PC-3 (cell line): ENCODE data around the gene KCNN1. TPM values are rescaled to one million over a fixed set of nuclear protein-coding genes. Genes with fewer than 3 reads are reported as not detected.

Experiments used
- ATAC-seq: fragments of 200-7000 bp; cut with Tn5 transposase; 2 replicates; pipeline ENCODE4 v1.9.1; 2020; ENCODE audit warnings: mild to moderate bottlenecking, moderate library complexity
- BruUV-seq: library from RNA; stranded (reverse); fragments of 400-500 nt; replicated peaks from 2 replicates; lab custom pipeline; 2021; lab: Mats Ljungman, UMichigan
- CTCF ChIA-PET: fragments of 300-600 bp; sonication (Branson Sonifier 250); formaldehyde crosslinking; loops from one replicate; lab custom pipeline; 2022; ENCODE audit warnings: antibody characterized with exemption; lab: Charles Lee
- POLR2A ChIA-PET: fragments of 300-600 bp; sonication (Branson Sonifier 250); formaldehyde crosslinking; loops from one replicate; lab custom pipeline; 2022; ENCODE audit warnings: antibody characterized with exemption; ENCODE audit not compliant: unreplicated experiment; lab: Charles Lee
- DNase-seq: peaks from one replicate; pipeline ENCODE4 v3.0.0-alpha.2; 2015
- H2AFZ ChIP-seq: fragments of 300-600 bp; sonication (generic); 2 replicates; pipeline ENCODE4 v1.6.0; 2016; ENCODE audit warnings: antibody characterized with exemption, low read length
- H3F3A ChIP-seq: fragments of 300-600 bp; sonication (generic); one replicate; pipeline ENCODE4 v1.6.0; 2017; ENCODE audit warnings: antibody characterized with exemption, low read length, control low read depth, mild to moderate bottlenecking; ENCODE audit not compliant: unreplicated experiment
- H3K27ac ChIP-seq: fragments of 300-600 bp; sonication (generic); 2 replicates; pipeline ENCODE4 v1.5.1; 2016; ENCODE audit warnings: mild to moderate bottlenecking, low read length
- H3K27me3 ChIP-seq: fragments of 300-600 bp; sonication (generic); 2 replicates; pipeline ENCODE4 v1.6.1; 2016; ENCODE audit warnings: low read length, mixed read lengths
- H3K36me3 ChIP-seq: fragments of 300-600 bp; sonication (generic); 2 replicates; pipeline ENCODE4 v1.6.1; 2016; ENCODE audit warnings: low read depth, mixed run types, low read length, mixed read lengths
- H3K4me1 ChIP-seq: fragments of 300-600 bp; sonication (generic); 2 replicates; pipeline ENCODE4 v1.5.1; 2016; ENCODE audit warnings: low read length; ENCODE audit not compliant: insufficient read depth
- H3K4me2 ChIP-seq: fragments of 300-600 bp; sonication (generic); 2 replicates; pipeline ENCODE4 v1.6.0; 2016; ENCODE audit warnings: low read length
- H3K4me3 ChIP-seq: fragments of 300-600 bp; sonication (generic); 2 replicates; pipeline ENCODE4 v1.5.1; 2016; ENCODE audit warnings: mild to moderate bottlenecking, low read length, mixed read lengths
- H3K79me2 ChIP-seq: fragments of 300-600 bp; sonication (generic); 2 replicates; pipeline ENCODE4 v1.6.1; 2017; ENCODE audit warnings: low read length, mixed read lengths
- H3K9ac ChIP-seq: fragments of 300-600 bp; sonication (generic); 2 replicates; pipeline ENCODE4 v1.6.0; 2016; ENCODE audit warnings: mild to moderate bottlenecking, low read length
- H3K9me2 ChIP-seq: fragments of 300-600 bp; sonication (generic); replicated peaks from 2 replicates; pipeline ENCODE4 v1.6.1; 2016; ENCODE audit warnings: mixed run types, low read length, mixed read lengths
- H3K9me3 ChIP-seq: fragments of 300-600 bp; sonication (generic); 2 replicates; pipeline ENCODE4 v1.6.1; 2016; ENCODE audit warnings: low read length, mixed read lengths
- H4K20me1 ChIP-seq: fragments of 300-600 bp; sonication (generic); 2 replicates; pipeline ENCODE4 v1.6.1; 2016; ENCODE audit warnings: low read length, mixed read lengths
- CTCF ChIP-seq: fragments of 300-600 bp; sonication (generic); conservative IDR thresholded peaks from 2 replicates; pipeline ENCODE4 v1.5.1; 2017; ENCODE audit warnings: antibody characterized with exemption, low read depth, mild to moderate bottlenecking, low read length
- EZH2 ChIP-seq: fragments of 300-600 bp; sonication (generic); IDR thresholded peaks from one replicate; pipeline ENCODE4 v1.6.1; 2017; ENCODE audit warnings: antibody characterized with exemption, mild to moderate bottlenecking, low read length; ENCODE audit not compliant: unreplicated experiment
- EZH2phosphoT487 ChIP-seq: fragments of 300-600 bp; sonication (generic); IDR thresholded peaks from 2 replicates; pipeline ENCODE4 v1.6.1; 2018; ENCODE audit warnings: mild to moderate bottlenecking, antibody characterized with exemption, low read length, borderline replicate concordance
- intact Hi-C: fragments of 100-400 bp; cut with micrococcal nuclease; formaldehyde crosslinking; loops from 2 replicates; pipeline ENCODE4 v1.9.0; 2023
- total RNA-seq: library from RNA; depleted of rRNA; stranded (reverse); fragments of >200 nt; gene quantifications from 2 replicates; pipeline ENCODE4 v1.2.3, GENCODE V29; 2014

KCNN1 gene
- total RNA-seq, 1 experiment from 2014 or later, result not detected

DNA sequence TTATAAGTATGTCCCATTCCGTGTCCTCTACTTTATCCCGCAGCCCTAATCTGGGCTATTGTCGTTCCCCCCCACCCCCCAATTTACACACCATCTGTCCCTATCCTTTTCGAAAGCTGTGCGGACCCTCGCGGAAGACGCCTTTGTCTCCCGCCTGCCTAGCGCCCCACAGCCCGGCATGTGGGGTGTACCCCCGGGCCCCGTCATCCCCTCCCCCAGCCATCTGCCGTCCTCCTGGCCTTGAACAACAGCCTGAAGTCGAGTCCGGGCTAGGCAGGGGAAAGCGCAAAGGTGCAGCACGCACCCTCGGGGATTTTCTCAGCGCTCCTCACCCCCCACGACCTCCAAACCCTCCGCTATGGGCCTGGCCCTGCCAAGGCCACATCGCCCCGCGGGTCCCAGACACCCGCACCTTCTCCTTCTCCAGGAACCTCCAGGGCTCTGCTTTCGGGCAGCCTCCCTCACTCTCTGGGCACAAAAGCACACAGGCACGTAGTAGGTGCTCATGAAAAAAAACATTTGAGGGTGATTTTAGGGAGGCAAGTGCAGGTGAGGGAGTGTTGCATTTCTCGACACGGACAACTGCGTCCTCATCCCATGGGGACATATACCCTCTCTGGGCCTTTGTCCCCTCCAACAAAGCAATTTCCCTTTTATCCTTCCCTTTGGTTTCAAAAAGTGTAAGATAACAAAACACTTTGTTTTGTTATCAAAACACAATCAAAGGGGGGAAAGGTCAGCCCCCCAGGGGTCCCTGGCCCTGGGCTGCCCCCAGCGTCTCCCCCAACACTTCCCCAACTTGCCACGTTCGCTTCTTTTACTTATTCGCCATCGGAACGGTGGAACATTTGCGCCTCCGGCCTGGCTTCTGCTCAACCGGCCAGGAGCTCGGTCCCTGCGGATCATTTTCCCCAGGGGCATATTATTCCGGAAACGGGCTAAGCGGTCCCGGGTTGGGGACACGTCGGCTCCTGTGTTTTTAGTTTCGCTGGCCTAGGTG, 17.7 kb upstream of the KCNN1 start:
- no peaks in the 10 kb centered on the region for H3K9me2 ChIP-seq
- intact Hi-C loops, result loop anchor here (5.0 kb wide), 1 partner anchor 108 kb away; no protein-coding TSS in a partner anchor
- CTCF ChIA-PET, result interaction anchor here (1.3 kb wide), 1 partner anchor 11 kb away, joined by 6 read pairs; no protein-coding TSS in a partner anchor
- H3F3A ChIP-seq, result no peaks in the 10 kb centered on the region
- H4K20me1 ChIP-seq, result no peaks in the 10 kb centered on the region
- peaks cover 50% of the 10 kb centered on the region for H3K27me3 ChIP-seq
- POLR2A ChIA-PET, result interaction anchor here (0.5 to 0.6 kb wide), 2 partner anchors 16 to 77 kb away, joined by 3 to 6 read pairs; no protein-coding TSS in a partner anchor
- DNase-seq (no peak), ATAC-seq (no peak)
- no peaks in the 10 kb centered on the region for H3K79me2 ChIP-seq
- peak overlapping the region; percentile 66; the same call in 1 of the 2 replicates for H3K4me3 ChIP-seq
- no TSS peak for BruUV-seq
- TF ChIP-seq EZH2, result no peak
- H2AFZ ChIP-seq, result 0 out of 2 replicates have a peak overlapping the region, but pooled peaks have one; percentile 77
- H3K27ac ChIP-seq, result no peak overlapping the region
- H3K9ac ChIP-seq, result no peak overlapping the region
- peak overlapping the region; percentile 88 for H3K4me2 ChIP-seq
- H3K4me1 ChIP-seq, result peaks cover 31% of the 10 kb centered on the region
- no peaks in the 10 kb centered on the region for H3K36me3 ChIP-seq
- no peaks in the 10 kb centered on the region for H3K9me3 ChIP-seq

DNA sequence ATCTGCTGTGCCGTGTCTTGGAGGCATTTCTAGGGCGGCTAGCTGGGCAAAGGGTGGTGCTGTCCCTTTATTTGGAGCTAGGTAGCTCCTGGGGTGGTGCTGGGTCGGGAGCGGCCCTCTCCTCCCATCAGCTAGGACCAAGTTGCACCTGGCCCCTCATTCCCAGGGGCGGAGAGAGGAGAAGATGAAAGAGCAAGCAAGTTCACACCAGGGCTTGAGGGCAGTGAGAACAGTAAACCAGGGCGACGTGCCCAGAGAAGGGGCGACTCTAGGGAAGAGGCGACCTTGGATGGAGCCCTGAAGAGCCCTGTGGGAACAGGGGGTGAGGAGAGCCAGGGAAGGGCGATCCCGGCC, 17.0 kb upstream of the KCNN1 start:
- Histone ChIP-seq H3K27me3 (peaks cover 53% of the 10 kb centered on the region), H3K4me2 (peak overlapping the region; percentile 88)
- ATAC-seq, result 0 out of 2 replicates have a peak, but pooled peaks have one; percentile 5

More for the DNA sequence above, 17.0 kb upstream of the KCNN1 start:
- ChIA-PET CTCF (no interaction called here), POLR2A (no interaction called here)
- intact Hi-C loops, result loop anchor here (5.0 kb wide), 1 partner anchor 107 kb away; no protein-coding TSS in a partner anchor
- H3K9me3 ChIP-seq, result no peaks in the 10 kb centered on the region
- H3K36me3 ChIP-seq, result no peaks in the 10 kb centered on the region
- H3K9me2 ChIP-seq, result no peaks in the 10 kb centered on the region
- H3F3A ChIP-seq, result no peaks in the 10 kb centered on the region
- BruUV-seq, result no TSS peak
- peaks cover 26% of the 10 kb centered on the region for H3K4me1 ChIP-seq
- peak; percentile 14 for DNase-seq
- H2AFZ ChIP-seq, result peak overlapping the region; percentile 77
- H3K4me3 ChIP-seq, result peak overlapping the region; percentile 60
- no peaks in the 10 kb centered on the region for H3K79me2 ChIP-seq
- no peak overlapping the region for H3K27ac ChIP-seq
- no peaks in the 10 kb centered on the region for H4K20me1 ChIP-seq
- H3K9ac ChIP-seq, result no peak overlapping the region
- TF ChIP-seq EZH2 (no peak), EZH2phosphoT487 (no peak), CTCF (no peak)
